BJ (cell line): ENCODE data around the gene COL23A1. TPM values are rescaled to one million over a fixed set of nuclear protein-coding genes. Genes with fewer than 3 reads are reported as not detected.

ENCODE experiments used
- CTCF ChIA-PET: fragments of 350-600 bp; formaldehyde crosslinking; extraction: SDS; loops from one replicate; lab custom pipeline; 2021; ENCODE audit warnings: antibody characterized with exemption, inconsistent platforms; lab: Yijun Ruan, JAX
- POLR2A ChIA-PET: fragments of 300-600 bp; sonication (Branson Sonifier 250); formaldehyde crosslinking; extraction: SDS; loops from one replicate; lab custom pipeline; 2021; ENCODE audit warnings: antibody characterized with exemption; lab: Charles Lee
- DNase-seq: peaks from one replicate; pipeline ENCODE4 v3.0.0-alpha.2; 2011; ENCODE audit warnings: low read depth
- H3K27me3 ChIP-seq: 2 replicates; pipeline ENCODE4 v1.6.0; 2011; ENCODE audit warnings: low read length; ENCODE audit not compliant: control insufficient read depth, insufficient read depth
- H3K36me3 ChIP-seq: 2 replicates; pipeline ENCODE4 v1.5.1; 2011; ENCODE audit warnings: low read length; ENCODE audit not compliant: control insufficient read depth, insufficient read depth
- H3K4me3 ChIP-seq: 2 replicates; pipeline ENCODE4 v1.5.1; 2011; ENCODE audit warnings: low read depth, mild to moderate bottlenecking, control low read depth, low read length
- CTCF ChIP-seq: IDR thresholded peaks from 2 replicates; pipeline ENCODE4 v1.5.1; 2011; ENCODE audit warnings: low read depth, mild to moderate bottlenecking, control low read depth, inconsistent platforms, low read length, moderate library complexity; ENCODE audit not compliant: insufficient read depth
- polyA plus RNA-seq: library from polyadenylated mRNA; depleted of rRNA; stranded (reverse); fragments of >200 nt; gene quantifications from 2 replicates; pipeline ENCODE4 v1.2.3, GENCODE V29; 2011

Gene COL23A1
- polyA plus RNA-seq, 1 experiment = not detected

DNA sequence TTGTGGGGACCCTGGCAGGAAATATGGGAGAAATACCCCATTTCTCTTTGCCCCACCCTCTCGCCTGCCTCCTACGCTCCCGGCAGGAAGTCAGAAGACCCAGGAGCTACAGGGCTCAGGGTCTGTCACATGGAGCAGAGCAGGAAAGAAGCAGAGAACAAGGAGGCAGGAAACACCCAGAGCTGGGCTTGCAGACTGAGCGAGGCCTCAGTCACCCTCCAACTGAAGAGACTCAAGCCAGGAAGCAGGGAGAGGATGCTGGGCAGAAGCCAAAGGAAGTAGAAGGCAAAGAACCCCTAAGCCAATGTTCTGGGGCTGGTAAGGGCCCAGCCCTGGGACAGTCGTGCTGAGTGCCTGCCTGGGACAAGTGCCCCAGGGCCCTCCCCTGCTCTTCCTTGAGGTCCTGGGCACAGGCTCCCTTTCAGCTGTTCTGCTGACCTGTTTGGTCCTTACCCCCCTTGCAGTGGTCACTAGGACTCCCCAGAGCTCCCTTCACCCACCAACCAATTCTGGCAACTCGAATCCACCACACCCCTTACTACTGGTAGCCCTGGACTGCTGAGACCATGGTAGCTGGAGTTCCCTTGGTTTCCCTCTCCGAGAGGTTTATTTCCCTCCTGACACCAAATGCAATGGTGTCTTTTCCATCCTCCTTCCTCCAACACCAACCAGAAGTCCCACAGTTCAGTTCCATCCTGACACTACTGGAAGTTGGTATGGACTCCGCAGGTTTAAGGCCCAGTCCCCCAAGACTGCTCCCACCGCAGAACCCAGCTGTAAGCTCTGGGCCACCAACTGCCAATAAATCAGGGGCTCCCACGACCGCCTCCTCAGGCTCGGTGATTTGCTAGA is 157.5 kb downstream of the COL23A1 start:
- Histone ChIP-seq H3K4me3 (no peak overlapping the region), H3K36me3 (no peaks in the 10 kb centered on the region), H3K27me3 (no peaks in the 10 kb centered on the region)
- TF ChIP-seq CTCF = no peak
- DNase-seq = no peak
- POLR2A ChIA-PET = no interaction called here
- CTCF ChIA-PET = no interaction called here

DNA sequence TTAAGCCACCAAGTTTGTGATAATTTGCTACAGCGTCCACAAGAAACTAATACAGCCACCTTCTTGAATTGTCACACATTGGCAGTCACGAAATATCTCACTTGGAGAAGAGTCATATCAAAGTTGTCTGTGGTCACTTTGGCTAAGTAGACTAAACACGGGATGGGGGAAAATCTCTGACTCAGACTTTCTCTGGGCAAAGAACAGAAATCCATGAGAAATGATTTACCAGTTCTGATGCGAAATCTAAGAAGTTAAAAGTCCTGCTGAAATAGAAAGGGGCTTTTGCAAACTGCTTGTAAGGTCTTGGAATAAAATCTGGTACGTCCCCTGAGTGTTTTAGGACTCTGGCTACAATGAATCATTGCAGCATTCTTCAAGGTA is 158.4 kb downstream of the COL23A1 start:
- no peak for TF ChIP-seq CTCF
- H3K36me3 ChIP-seq = no peaks in the 10 kb centered on the region
- no peak overlapping the region for H3K4me3 ChIP-seq
- no peaks in the 10 kb centered on the region for H3K27me3 ChIP-seq
- ChIA-PET POLR2A (no interaction called here), CTCF (no interaction called here)
- no peak for DNase-seq

- no peaks in the 10 kb centered on the region for H3K27me3 ChIP-seq
- ChIA-PET CTCF (no interaction called here), POLR2A (no interaction called here)
- no peak overlapping the region for H3K4me3 ChIP-seq
- no peaks in the 10 kb centered on the region for H3K36me3 ChIP-seq
- TF ChIP-seq CTCF = no peak
- no peak for DNase-seq
Observed at GRCh38 chr5:178431063-178431781, 159.0 kb downstream of the COL23A1 start.

- POLR2A ChIA-PET = no interaction called here
- H3K27me3 ChIP-seq = no peaks in the 10 kb centered on the region
- CTCF ChIA-PET = no interaction called here
- no peaks in the 10 kb centered on the region for H3K36me3 ChIP-seq
- DNase-seq = no peak
- no peak overlapping the region for H3K4me3 ChIP-seq
- TF ChIP-seq CTCF = no peak
Observed at GRCh38 chr5:178430186-178431062, 159.8 kb downstream of the COL23A1 start.
